ENCODE results near the gene RUNX3.
"Not testable (repeated sequence)": the region's sequence is repeated elsewhere in the genome, so short reads cannot be mapped to it uniquely, and the experiment has no call there.

Gene RUNX3

GRCh38 chr1:24914226-24915069, 15.6 kb downstream of the RUNX3 start:
- in situ Hi-C loops (cut with MboI; ENCODE audit: low sequenced_read_pairs): no loop called here

- in situ Hi-C loops (cut with MboI; ENCODE audit: low sequenced_read_pairs): no loop called here
These were observed 16.4 kb downstream of the RUNX3 start for GRCh38 chr1:24913616-24914225.

GRCh38 chr1:24913274-24913604, 16.8 kb downstream of the RUNX3 start:
- in situ Hi-C loops (cut with MboI; ENCODE audit: low sequenced_read_pairs): no loop called here

GRCh38 chr1:24912376-24913273, 17.5 kb downstream of the RUNX3 start:
- in situ Hi-C loops (cut with MboI; ENCODE audit: low sequenced_read_pairs): no loop called here

GRCh38 chr1:24911651-24912155, 18.4 kb downstream of the RUNX3 start:
- in situ Hi-C loops (cut with MboI; ENCODE audit: low sequenced_read_pairs): no loop called here

GRCh38 chr1:24910751-24911650, 19.1 kb downstream of the RUNX3 start:
- in situ Hi-C loops (cut with MboI; ENCODE audit: low sequenced_read_pairs): no loop called here

- in situ Hi-C loops (cut with MboI; ENCODE audit: low sequenced_read_pairs): no loop called here
These were observed 19.9 kb downstream of the RUNX3 start for GRCh38 chr1:24910210-24910609.

GRCh38 chr1:24909388-24909898, 20.6 kb downstream of the RUNX3 start:
- in situ Hi-C loops (cut with MboI; ENCODE audit: low sequenced_read_pairs): no loop called here

GRCh38 chr1:24908591-24909259, 21.4 kb downstream of the RUNX3 start:
- in situ Hi-C loops (cut with MboI; ENCODE audit: low sequenced_read_pairs): no loop called here

GRCh38 chr1:24907587-24908294, 22.3 kb downstream of the RUNX3 start:
- in situ Hi-C loops (cut with MboI; ENCODE audit: low sequenced_read_pairs): not testable (repeated sequence)

GRCh38 chr1:24906760-24907490, 23.2 kb downstream of the RUNX3 start:
- in situ Hi-C loops (cut with MboI; ENCODE audit: low sequenced_read_pairs): no loop called here

- in situ Hi-C loops (cut with MboI; ENCODE audit: low sequenced_read_pairs): no loop called here
These were observed 23.9 kb downstream of the RUNX3 start for GRCh38 chr1:24905979-24906720.

GRCh38 chr1:24905355-24905978, 24.6 kb downstream of the RUNX3 start:
- in situ Hi-C loops (cut with MboI; ENCODE audit: low sequenced_read_pairs): no loop called here

GRCh38 chr1:24904731-24905354, 25.2 kb downstream of the RUNX3 start:
- in situ Hi-C loops (cut with MboI; ENCODE audit: low sequenced_read_pairs): no loop called here

GRCh38 chr1:24903955-24904730, 25.9 kb downstream of the RUNX3 start:
- in situ Hi-C loops (cut with MboI; ENCODE audit: low sequenced_read_pairs): no loop called here

GRCh38 chr1:24903560-24903954, 26.5 kb downstream of the RUNX3 start:
- in situ Hi-C loops (cut with MboI; ENCODE audit: low sequenced_read_pairs): no loop called here

All from hTERT RPE-1 (cell line).